GM12892 (cell line): ENCODE results near the gene VAV2.

Experiments used
- POLR2A ChIP-seq: IDR thresholded peaks from 2 replicates; pipeline ENCODE4 v1.6.1; 2011; ENCODE audit warnings: low read depth, low read length, control low read depth
- POLR2AphosphoS5 ChIP-seq: IDR thresholded peaks from 2 replicates; pipeline ENCODE4 v1.6.1; 2011; ENCODE audit warnings: low read depth, low read length, control low read depth

DNA sequence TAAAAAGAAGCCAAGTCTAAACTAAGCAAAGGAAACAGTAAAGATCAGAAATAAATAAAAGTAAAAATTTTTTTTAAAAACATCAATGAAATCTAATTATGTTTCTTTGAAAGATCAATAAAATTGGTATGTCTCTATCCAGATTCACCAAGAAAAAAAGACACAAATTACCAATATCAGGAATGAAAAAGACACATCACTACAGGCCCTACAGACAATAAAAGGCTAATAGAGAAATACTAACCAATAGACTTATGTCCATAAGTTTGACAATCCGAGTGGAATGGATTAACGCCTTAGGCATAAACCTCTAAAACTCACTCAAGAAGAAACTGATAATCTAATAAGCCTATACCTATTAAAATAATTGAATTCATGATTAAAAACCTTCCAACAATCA, 45.5 kb upstream of the VAV2 start:
- no peak for TF ChIP-seq POLR2A
- no peak for TF ChIP-seq POLR2AphosphoS5
